Peyer's patch (tissue), 4 donors: ENCODE measurements around the gene CD93.

Source experiments
- CTCF ChIP-seq, 6 experiments: fragments of 450-650 bp in 4 of 6; fragments of 200-600 bp in 2 of 6; sonication (generic) in 1 of 6; IDR thresholded peaks; one replicate each; pipeline ENCODE4 v1.5.1; 2017 to 2019; ENCODE audit warnings: antibody characterized with exemption in 6 of 6, mild to moderate bottlenecking in 3 of 6, moderate library complexity in 1 of 6
- POLR2A ChIP-seq, 2 donors: fragments of 450-650 bp; IDR thresholded peaks; one replicate each; pipeline ENCODE4 v1.5.1; 2017; ENCODE audit warnings: antibody characterized with exemption in 2 of 2, mild to moderate bottlenecking in 2 of 2, moderate library complexity in 2 of 2

- TF ChIP-seq CTCF (IDR thresholded peaks at IDR 0.05) (no peak), POLR2A (IDR thresholded peaks at IDR 0.05) (no peak)
These were observed 35.9 kb downstream of the CD93 start for GRCh38 chr20:23050076-23050838.
